HG03378 (cell line): Measurements from ENCODE around the gene SH3BP2.

Experiments
- ATAC-seq: cut with Tn5 transposase; IDR thresholded peaks from one replicate; pipeline ENCODE4 v1.9.1; 2021; ENCODE audit warnings: mild to moderate bottlenecking, moderate library complexity; ENCODE audit not compliant: unreplicated experiment

The SH3BP2 gene

DNA sequence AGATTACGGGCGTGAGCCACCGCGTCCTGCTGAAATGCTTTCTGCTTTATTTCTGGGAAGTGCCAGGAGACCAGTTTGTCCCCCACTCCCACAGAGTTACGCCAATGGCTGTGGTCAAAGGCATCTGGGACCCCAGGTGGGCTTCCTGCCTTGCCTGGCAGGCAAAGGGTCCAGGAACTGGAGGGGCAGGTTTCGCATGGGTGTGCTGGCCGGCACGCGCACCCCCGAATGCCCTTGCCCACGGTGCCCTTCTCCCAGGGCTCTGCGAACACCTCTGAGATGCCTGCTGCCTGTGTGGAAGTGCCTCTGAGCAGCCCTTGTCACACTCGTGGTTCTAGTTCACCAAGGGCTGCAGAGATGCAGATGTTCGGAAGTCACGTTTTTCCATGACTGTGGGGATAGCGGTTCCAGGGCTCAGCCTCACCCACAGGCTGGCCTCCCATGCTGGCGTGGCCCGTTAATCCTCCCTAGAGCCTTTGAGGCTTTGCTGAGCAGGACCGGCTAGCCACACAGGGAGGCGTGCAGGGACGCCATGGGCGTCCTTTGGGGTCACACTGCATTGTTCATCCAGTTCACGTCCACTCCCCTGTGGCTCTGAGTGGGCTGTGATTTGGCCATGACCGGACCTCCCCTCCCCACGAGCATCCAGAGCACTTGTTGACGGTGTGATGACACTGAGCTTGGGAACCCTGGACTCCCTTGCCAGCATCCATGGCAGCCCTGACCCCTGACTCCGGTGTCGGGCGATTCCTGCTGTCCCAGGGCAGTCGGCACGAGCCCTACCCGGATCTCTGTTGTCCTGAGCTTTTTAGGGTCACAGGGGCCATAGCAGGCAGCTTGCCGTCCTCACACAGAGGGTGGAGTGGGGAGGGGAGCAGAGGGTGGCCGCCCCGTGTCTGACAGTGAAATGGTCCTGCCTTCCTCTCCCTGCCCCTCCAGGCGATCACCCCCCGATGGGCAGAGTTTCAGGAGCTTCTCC is 38.0 kb downstream of the SH3BP2 start:
- no peak for ATAC-seq

DNA sequence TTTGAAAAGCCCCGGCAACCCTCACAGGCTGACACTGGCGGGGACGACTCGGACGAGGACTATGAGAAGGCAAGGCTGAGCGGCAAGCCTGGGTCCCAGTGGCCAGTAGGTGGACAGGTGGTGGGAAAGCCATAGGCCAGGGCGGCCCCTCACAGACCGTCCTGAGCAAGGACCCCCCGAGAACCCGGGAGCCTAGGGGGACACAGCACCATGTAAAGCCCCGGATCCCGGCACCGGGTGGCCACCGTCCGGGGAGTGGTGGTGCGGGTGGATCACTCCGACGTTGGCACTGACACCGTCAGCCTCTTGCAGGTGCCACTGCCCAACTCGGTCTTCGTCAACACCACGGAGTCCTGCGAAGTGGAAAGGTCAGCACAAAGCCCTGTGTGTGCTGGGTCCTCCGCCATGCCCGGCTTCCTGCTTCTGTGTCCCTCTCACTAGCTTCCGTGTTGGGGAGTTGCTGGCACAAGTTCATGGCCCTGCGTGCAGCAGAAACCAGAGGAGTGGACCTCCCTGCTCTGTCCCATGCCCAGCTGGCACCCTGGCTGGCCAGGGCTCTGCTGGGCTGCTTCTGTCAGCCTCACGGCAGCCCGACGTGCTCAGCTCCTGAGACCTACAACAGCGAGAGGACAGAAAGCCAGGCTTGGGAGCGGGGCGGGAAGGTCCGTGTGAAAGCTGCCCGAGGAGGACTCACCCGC is 38.9 kb downstream of the SH3BP2 start:
- no peak for ATAC-seq

DNA sequence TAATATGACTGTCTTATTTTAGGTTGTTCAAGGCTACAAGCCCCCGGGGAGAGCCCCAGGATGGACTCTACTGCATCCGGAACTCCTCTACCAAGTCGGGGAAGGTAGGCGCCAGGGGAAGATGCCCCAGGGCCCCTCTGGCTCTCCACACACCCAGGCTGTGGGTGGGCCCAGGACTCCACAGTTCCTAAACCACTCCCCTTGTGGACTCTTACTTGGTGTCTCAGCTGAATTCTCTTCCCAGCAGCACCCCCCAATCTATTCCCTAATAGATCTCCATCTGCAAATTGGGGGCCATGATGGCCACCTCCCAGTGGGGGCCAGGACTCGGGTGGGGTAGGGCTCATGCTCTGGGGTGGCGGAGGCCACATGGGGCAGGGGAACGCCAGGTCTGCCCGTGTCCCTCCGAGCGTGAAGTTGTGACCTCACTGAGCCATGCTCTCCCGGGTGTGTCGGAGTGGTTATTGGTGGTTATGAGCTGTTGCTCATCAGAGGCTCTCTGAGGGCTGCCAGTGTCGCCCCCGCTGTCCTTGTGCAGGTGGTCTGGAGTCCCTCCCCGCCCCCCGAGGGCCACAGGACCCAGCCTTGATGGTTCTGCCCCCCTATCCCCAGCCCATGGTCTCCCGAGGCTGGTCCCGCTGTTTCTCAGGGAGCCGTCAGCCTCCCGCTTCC is 39.6 kb downstream of the SH3BP2 start:
- ATAC-seq: peak; percentile 71

DNA sequence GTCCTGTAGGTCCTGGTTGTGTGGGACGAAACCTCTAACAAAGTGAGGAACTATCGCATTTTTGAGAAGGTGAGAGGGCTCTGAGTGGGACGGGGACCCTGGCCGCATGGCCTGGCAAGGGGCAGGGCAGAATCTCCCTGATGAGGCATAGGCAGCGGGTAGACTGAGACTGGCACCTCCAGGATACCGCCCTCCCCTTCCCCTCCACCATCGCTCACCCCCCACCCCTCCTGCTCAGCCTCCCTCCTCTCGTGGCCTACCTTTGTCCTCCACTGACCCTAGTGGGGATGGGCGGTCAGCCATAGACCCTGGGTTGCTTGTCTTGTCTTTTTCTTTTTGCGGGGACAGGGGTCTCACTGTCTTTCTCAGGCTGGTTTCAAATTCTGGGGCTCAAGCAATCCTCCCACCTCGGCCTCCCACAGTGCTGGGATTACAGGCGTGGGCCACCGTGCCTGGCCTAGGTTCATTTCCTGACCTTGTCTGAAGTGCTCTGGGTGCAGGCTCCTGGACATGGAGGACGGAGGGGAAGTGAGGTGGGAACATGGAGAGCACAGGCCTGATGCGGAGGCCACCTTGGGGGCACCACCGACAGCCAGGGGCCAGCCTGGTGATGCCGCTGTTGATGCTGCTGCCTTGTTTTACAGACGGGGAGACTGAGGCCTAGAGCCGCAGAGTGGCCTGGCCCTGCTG is 40.2 kb downstream of the SH3BP2 start:
- peak; percentile 11 for ATAC-seq

DNA sequence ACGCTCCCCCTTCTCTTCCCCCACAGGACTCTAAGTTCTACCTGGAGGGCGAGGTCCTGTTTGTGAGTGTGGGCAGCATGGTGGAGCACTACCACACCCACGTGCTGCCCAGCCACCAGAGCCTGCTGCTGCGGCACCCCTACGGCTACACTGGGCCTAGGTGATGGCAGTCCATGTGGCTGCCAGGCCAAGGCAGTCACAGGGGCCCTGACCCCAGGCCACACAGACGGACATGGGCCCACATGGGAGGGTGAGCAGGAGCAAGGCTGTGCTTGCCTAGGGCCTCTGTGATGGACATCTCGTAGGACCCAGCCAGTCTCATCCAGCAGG is 40.8 kb downstream of the SH3BP2 start:
- ATAC-seq: no peak

DNA sequence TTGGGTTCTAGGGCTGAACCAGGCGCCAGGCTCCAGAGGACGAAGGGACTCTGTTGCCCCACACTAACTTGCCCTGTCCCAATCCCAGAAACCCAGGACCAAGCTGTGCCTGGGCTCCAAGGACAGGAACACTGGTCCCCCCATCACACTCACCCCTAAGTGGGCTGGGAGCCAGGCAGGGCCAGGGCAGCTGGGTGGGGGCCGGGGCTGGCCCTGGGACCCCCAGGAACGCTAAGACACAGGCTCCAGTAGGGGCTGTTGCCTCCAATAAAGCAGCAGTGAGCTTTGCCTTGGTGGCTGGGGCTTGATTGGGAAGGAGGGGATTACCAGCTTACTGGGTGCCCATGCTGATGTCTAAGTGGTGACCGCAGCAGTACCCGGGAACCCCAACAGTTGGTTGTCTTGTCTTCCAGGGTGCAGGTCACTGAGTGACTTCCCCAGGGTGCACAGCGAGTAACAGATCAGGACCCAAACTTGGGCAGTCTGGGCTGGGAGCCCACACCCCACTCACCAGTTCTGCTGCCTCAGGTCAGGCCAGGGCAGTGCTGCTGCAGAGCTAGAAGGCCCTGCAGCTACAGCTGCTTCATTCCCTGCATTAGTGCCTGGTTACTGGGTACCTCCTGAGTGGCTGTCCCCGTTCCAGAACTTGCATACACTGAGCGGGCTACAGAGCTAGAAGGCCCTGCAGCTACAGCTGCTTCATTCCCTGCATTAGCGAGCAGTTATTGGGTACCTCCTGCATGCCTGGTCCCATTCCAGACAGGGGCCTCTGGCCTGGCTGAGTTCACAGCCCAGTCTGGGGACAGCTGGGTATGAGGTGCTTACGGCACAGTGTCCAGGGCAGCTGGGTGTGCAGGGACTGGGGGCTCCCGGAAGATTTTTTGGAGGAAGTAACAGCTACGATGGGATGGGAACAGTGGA is 41.4 kb downstream of the SH3BP2 start:
- no peak for ATAC-seq

DNA sequence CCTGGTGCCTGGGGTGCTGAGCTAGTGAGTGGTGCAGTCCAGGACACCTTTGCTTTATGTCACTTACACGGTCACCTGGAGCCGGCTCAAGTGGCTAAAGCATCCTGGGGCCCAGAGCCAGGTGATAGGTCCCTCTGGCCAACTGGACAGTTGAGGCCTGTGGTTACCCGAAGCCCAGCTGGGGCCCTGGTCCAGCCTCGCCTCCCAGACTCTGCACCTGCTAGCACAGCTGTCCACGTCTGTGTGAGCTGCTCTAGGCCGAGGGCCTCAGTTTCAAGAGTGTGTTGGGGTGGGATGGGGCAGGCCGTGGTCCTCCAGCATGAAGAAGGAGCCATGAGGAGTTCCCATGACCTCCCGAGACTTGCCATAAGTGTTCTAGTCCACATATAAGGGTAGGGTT is 43.1 kb downstream of the SH3BP2 start:
- ATAC-seq: no peak

DNA sequence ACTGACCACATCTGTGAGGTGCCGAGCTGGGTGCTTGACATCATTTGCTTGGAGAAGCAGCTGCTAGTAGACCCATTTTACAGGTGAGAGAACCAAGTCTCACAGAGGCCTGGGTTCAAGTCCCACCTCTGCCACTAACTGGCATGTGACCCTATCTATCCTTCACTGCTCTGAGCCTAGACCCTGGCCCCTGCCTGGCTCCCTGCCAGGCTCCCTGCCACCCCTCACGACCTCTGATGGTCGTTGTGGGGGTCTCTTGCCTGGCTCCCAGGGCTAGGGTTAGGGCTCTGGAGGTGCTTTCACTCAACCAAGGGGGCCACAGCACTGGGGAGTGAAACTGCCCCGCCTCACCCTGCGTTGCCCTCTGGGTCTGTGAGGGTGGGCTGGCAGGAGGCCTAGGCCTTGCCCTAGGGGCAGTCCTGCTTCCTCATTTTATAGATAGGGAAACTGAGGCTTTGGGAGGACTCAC is 43.5 kb downstream of the SH3BP2 start:
- no peak for ATAC-seq

DNA sequence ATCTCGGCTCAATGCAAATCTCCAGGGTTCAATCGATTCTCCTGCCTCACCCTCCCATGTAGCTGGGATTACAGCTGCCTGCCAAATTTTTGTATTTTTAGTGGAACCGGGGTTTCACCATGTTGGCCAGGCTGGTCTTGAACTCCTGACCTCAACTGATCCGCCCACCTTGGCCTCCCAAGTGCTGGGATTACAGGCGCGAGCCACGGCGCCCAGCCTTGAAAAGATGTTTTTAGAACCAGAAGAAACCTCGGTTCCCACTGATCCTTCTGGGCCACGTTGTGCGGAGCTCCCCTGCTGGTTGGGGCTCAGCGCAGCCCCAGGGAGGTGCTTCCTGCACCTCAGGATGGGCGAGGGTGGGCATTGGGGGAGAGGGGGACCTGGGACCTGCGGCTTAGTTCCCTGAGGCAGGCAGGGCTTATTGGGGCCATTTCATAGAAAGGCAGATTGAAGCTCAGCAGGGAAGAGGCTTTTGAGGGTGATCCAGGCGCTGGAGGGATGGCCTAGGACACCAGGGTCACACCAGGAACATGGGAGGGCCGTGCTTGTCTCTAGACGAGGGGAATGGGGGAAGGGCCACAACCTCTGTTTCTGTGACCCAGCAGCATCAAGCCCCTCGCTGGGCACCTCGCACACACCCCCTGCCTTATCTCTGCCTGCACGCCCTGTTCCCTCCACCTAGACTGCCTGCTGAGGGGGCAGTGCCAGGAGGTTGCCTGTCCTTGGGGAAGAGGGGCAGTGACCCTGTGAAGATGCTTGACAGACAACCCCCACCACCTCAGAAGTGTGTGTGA is 44.4 kb downstream of the SH3BP2 start:
- ATAC-seq: no peak

DNA sequence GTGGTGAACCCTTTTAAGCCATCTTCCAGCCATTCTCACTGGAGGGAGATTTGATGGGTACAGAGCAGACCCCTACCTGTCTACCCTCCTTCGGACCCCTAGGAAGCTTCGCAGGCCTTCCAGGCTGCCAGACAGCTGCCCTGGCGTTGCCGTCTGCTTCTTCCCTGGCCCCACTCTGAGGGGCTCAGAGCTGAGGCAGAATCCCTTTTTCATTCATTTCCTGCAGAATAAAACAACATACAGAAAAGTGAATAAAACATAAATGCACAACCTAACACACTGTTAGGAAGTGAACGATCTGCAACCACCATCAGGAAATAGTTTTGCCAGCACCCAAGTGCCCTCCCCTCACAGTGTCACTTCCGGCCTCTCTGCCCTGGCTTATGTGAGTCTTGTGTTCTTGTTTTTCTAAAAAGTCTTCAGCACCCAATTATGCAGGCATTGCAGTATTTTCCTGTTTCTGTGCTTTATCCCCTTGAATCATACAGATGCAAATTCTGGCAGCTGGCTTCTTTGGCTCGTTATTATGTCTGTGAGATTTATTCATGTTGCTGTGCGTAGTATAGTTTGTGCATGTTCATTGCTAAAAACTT is 45.1 kb downstream of the SH3BP2 start:
- ATAC-seq: no peak

DNA sequence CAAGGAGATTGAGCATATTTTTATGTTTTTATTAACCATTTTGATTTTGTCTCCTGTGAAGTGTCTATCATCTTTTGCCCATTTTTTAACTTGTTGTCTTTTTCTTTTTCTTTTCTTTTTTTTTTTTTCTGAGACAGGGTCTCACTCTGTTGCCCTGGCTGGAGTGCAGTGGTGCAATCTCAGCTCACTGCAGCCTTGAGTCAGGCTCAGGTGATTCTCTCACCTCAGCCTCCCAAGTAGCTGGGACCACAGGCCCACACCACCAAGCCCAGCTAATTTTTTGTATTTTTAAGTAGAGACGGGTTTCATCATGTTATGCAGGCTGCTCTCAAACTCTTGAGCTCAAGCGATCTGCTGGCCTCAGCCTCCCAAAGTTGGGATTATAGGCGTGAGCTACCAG is 46.2 kb downstream of the SH3BP2 start:
- ATAC-seq: no peak

DNA sequence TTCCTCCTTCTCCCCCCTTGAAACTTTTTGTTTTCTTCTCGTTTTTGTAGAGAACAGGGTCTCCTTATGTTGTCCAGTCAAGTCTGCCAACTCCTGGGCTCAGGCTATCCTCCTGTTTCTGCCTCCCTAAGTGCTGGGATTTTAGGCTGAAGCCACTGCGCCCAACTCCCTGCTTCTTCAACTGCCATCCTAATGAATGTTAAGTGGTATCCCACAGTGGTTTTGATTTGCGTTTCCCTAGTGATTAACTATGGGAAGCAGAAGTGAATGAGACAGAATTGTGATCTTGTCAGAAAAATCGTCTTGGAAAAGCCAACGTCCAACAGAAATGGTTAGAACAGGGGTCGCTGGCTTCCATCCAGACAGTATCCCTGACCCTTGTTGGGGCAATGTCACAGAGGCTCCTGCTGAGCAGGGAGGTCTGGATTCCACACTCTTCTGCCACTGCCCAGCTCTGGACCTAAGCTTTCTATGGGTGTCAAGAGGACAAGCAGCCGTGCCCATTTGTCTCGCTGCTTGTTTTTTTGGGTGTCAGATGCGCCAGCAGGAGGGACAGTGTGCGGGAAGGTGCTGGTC is 49.9 kb downstream of the SH3BP2 start:
- ATAC-seq: no peak

DNA sequence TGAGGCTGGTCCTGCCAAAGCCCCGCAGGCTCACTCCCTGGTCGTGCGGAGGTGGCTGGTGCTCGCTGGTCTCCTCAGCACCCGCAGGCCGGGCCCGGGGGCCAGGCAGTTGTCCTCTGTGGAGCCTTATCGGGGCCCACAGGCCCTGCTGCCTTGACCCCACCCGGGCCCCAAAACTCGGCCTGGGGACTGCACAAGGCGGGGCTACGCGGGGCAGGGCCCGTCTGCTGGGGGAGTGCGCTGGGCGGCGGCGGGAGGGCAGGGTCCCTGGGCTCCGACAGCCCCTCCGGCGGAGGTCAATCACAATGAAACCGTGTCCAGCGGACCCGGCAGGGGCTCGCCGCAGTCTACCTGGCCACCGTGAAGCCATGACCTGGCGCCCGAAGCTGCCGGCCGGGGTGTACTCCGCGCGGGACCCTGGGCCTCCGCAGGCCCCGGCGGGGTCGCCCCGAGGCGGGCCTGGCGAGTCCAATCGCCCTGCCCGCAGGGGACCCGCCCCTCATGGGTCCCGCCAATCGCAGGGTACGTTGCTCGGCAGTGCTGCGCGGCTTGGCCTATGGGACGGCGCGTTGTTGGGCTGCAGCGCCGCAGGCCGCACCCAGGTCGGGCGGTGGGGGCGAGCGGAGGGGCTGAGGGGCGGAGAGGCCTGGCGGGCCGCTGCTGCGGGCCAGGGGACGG is 50.5 kb downstream of the SH3BP2 start, which contains the start of gene ADD1:
ADD1 (plus strand) TSS at position 582 of the 678 bp plus-strand sequence. CDS start 32,072 bp downstream, outside the sequence.
- ATAC-seq: peak; percentile 68

DNA sequence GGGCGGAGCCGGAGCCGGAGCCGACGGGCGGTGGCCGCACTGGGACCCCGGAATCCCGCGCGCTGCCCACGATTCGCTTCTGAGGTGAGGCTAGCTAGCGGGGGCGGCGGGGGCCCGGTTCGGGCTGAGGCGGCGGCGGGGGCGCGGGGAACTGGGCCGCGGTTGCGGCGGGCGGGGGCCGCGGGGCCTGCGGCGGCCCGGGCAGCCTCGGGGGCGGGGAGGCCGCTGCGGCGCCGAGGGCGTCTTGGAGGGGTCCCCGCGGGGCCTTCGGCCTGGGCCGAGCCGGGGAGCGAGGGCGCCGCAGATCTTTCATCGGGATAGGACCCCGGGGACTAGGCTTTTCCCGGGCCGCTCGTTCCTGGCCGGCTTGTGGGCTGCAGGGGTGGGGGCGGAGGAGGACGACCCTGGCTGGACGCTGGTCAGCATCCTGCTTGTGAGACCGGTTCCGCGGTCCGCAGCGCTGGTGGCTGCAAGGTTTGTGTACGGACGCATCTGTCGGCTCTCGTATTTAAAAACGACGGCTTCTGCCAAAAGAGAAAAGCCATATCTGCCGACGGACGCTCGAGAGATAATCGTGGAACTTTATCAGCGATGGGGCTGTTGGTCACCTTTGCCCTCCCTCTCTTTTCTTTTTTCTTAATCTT is 51.2 kb downstream of the SH3BP2 start:
- no peak for ATAC-seq

DNA sequence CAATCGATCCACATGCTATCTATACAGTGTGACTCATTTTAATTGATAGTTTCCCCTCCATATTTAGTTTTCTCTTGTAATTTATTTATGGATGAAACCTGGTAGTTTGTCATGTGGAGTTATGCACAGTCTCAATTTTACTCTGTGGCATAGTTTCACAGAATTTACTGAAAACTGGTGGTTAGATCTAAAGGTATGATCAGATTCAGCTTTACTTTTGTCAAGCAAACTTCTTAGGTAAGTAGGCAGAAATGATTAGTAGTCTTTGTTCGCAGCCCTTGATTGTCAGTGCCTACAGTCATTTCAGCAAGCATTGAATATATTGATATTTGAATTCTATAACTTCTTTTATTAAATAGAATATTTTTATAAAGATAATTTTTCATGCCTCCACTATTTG is 53.3 kb downstream of the SH3BP2 start:
- ATAC-seq: no peak

DNA sequence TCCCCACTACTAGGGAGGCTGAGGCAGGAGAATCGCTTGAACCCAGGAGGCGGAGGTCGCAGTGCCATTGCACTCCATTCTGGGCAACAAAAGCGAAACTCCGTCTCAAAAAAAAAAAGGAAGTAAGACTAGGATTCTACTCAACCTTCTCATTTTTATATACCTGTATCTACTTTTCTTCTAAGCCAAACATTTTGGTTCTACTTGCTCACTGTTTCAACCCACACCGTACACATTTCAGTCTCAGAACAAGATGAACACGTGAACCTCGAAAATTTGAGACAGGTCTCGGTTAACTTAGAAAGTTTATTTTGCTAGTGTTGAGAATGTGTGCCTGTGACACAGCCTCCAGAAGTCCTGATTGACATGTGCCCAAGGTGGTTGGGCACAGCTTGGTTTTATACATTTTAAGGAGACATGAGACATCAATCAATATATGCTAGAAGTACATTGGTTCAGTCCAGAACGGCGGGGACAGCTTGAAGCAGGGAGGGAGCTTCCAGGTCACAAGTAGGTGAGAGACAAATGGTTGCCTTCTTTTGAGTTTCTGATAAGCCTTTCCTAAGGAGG is 54.5 kb downstream of the SH3BP2 start:
- no peak for ATAC-seq

DNA sequence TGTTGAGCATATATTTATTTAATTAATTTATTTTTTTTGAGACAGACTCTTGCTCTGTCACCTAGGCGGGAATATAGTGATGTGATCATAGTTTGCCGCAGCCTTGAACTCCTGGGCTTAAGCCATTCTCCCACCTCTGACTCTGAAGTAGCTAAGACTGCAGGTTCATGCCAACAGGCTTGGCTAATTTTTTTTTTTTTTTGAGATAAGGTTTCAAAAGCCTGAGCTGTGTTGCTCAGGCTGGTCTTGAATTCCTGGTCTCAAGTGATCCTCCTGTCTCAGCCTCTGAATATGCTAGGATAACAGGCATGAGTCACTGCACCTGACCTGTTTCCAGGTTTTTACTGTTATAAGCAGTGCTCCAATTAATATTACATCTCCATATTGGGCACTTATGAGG is 55.6 kb downstream of the SH3BP2 start:
- no peak for ATAC-seq
